ENCODE results near the gene ANKRD50. TPM values are rescaled to one million over a fixed set of nuclear protein-coding genes. Genes with fewer than 3 reads are reported as not detected.

Gene ANKRD50
- total RNA-seq, 1 donor from 2014 or later: 26.9 TPM

GRCh38 chr4:124629681-124630080 lies 82.9 kb downstream of the ANKRD50 start:
- no peak overlapping the region for H3K4me3 Mint-ChIP-seq
- H3K9me3 Mint-ChIP-seq: peaks cover 7% of the 10 kb centered on the region
- no peak overlapping the region for H3K27ac Mint-ChIP-seq (ENCODE audit: unreplicated experiment)
- peaks cover 28% of the 10 kb centered on the region for H3K4me1 Mint-ChIP-seq
- peaks cover 2% of the 10 kb centered on the region for H3K36me3 Mint-ChIP-seq (ENCODE audit: low read depth)
- no peaks in the 10 kb centered on the region for H3K27me3 Mint-ChIP-seq (ENCODE audit: low read depth)
- no peak for TF ChIP-seq CTCF (conservative IDR thresholded peaks at IDR 0.05)
- no peak for DNase-seq (ENCODE audit: low read depth, low spot score)

Data from neural crest cell (in vitro differentiated cells).